Hepatocyte (in vitro differentiated cells): ENCODE results near the gene BABAM1. TPM values are rescaled to one million over a fixed set of nuclear protein-coding genes. Genes with fewer than 3 reads are reported as not detected.
A peak's percentile ranks its signal among the peaks of the same experiment; 100 is the strongest.

Source experiments
- DNase-seq: peaks from one replicate; pipeline ENCODE4 v3.0.0-alpha.2; 2016; ENCODE audit warnings: low spot score
- H2AFZ ChIP-seq: fragments of 200-600 bp; sonication (generic); 2 replicates; pipeline ENCODE4 v1.6.0; 2016; ENCODE audit warnings: antibody characterized with exemption, mild to moderate bottlenecking
- H3K27ac ChIP-seq: fragments of 200-600 bp; sonication (generic); 2 replicates; pipeline ENCODE4 v1.5.1; 2016; ENCODE audit warnings: mild to moderate bottlenecking
- H3K27me3 ChIP-seq: fragments of 200-600 bp; sonication (generic); 2 replicates; pipeline ENCODE4 v1.6.1; 2016
- H3K36me3 ChIP-seq: fragments of 200-600 bp; sonication (generic); replicated peaks from 2 replicates; pipeline ENCODE4 v1.5.1; 2016; ENCODE audit warnings: low read depth; ENCODE audit not compliant: insufficient read depth
- H3K4me1 ChIP-seq: fragments of 200-600 bp; sonication (generic); 2 replicates; pipeline ENCODE4 v1.5.1; 2016; ENCODE audit warnings: mild to moderate bottlenecking, moderate library complexity; ENCODE audit not compliant: insufficient read depth
- H3K4me2 ChIP-seq: fragments of 200-600 bp; sonication (generic); 2 replicates; pipeline ENCODE4 v1.6.0; 2016
- H3K4me3 ChIP-seq: fragments of 200-600 bp; sonication (generic); 2 replicates; pipeline ENCODE4 v1.5.1; 2016; ENCODE audit warnings: mild to moderate bottlenecking
- H3K79me2 ChIP-seq: fragments of 200-600 bp; sonication (generic); 2 replicates; pipeline ENCODE4 v1.6.0; 2017; ENCODE audit warnings: mild to moderate bottlenecking
- H3K9me2 ChIP-seq: fragments of 200-600 bp; sonication (generic); replicated peaks from 2 replicates; pipeline ENCODE4 v1.6.0; 2017; ENCODE audit warnings: mild to moderate bottlenecking; ENCODE audit not compliant: insufficient read depth
- H3K9me3 ChIP-seq: fragments of 200-600 bp; sonication (generic); 2 replicates; pipeline ENCODE4 v1.5.1; 2016; ENCODE audit warnings: low read depth, mild to moderate bottlenecking
- H4K20me1 ChIP-seq: fragments of 200-600 bp; sonication (generic); 2 replicates; pipeline ENCODE4 v1.6.0; 2016; ENCODE audit warnings: mild to moderate bottlenecking; ENCODE audit not compliant: insufficient read depth, poor library complexity, severe bottlenecking
- CTCF ChIP-seq: fragments of 200-600 bp; sonication (generic); IDR thresholded peaks from 2 replicates; pipeline ENCODE4 v1.5.1; 2016; ENCODE audit warnings: antibody characterized with exemption, mild to moderate bottlenecking; ENCODE audit not compliant: poor library complexity
- EZH2 ChIP-seq: fragments of 200-600 bp; sonication (generic); IDR thresholded peaks from 2 replicates; pipeline ENCODE4 v1.6.1; 2016; ENCODE audit warnings: antibody characterized with exemption, mild to moderate bottlenecking, borderline replicate concordance
- EZH2phosphoT487 ChIP-seq: fragments of 200-600 bp; sonication (generic); IDR thresholded peaks from one replicate; pipeline ENCODE4 v1.6.1; 2018; ENCODE audit warnings: antibody characterized with exemption, mild to moderate bottlenecking, low read depth, moderate library complexity; ENCODE audit not compliant: unreplicated experiment, severe bottlenecking
- WGBS: methylation state at CpG from one replicate; pipeline ENCODE4 v1.1.6; 2016; ENCODE audit warnings: low lambda C conversion rate; ENCODE audit errors: missing lambda C conversion rate; 5-methylcytosine and 5-hydroxymethylcytosine counted together
- polyA plus RNA-seq: library from polyadenylated mRNA; unstranded; fragments of >200 nt; fragmentation: Nextera tagmentation; extraction: Ambion mirVana; gene quantifications from 2 replicates; pipeline ENCODE4 v1.2.1, GENCODE V29; 2016
- total RNA-seq: library from RNA; depleted of rRNA; stranded (reverse); fragments of >200 nt; gene quantifications from 2 replicates; pipeline ENCODE4 v1.2.3, GENCODE V29; 2014

The BABAM1 gene
- total and polyA plus RNA-seq, 2 experiments from 2014 or later, result 63.8 to 94.1 TPM

- no peak for TF ChIP-seq EZH2phosphoT487
- TF ChIP-seq EZH2, result no peak
- TF ChIP-seq CTCF, result no peak
- Histone ChIP-seq H3K79me2 (peaks cover 66% of the 10 kb centered on the region), H4K20me1 (peaks cover 32% of the 10 kb centered on the region), H3K9me2 (no peaks in the 10 kb centered on the region), H3K27ac (no peak overlapping the region), H3K4me2 (peak overlapping the region; percentile 89), H3K36me3 (no peaks in the 10 kb centered on the region), H3K27me3 (no peaks in the 10 kb centered on the region), H2AFZ (no peak overlapping the region), H3K4me1 (peaks cover 39% of the 10 kb centered on the region), H3K4me3 (no peak overlapping the region), H3K9me3 (no peaks in the 10 kb centered on the region)
- WGBS, result 27% methylated on average over 15 of the region's 27 CpGs
- no peak for DNase-seq
Observed at GRCh38 chr19:17235971-17236777, 31.1 kb upstream of the BABAM1 start.

GRCh38 chr19:17236811-17237543 is 30.3 kb upstream of the BABAM1 start:
- Histone ChIP-seq H2AFZ (no peak overlapping the region), H4K20me1 (peaks cover 39% of the 10 kb centered on the region), H3K9me3 (no peaks in the 10 kb centered on the region), H3K4me3 (no peak overlapping the region), H3K4me2 (peak overlapping the region; percentile 89), H3K4me1 (peaks cover 46% of the 10 kb centered on the region), H3K27ac (no peak overlapping the region), H3K36me3 (no peaks in the 10 kb centered on the region), H3K79me2 (peaks cover 74% of the 10 kb centered on the region), H3K9me2 (no peaks in the 10 kb centered on the region), H3K27me3 (no peaks in the 10 kb centered on the region)
- no peak for TF ChIP-seq EZH2phosphoT487
- DNase-seq, result no peak
- 79% methylated on average over 16 of the region's 18 CpGs for WGBS

GRCh38 chr19:17237747-17238706 is 29.2 kb upstream of the BABAM1 start:
- 88% methylated on average over 13 of the region's 13 CpGs for WGBS
- no peak for DNase-seq
- Histone ChIP-seq H3K4me3 (no peak overlapping the region), H3K4me1 (peaks cover 55% of the 10 kb centered on the region), H2AFZ (no peak overlapping the region), H3K9me3 (no peaks in the 10 kb centered on the region), H3K4me2 (no peak overlapping the region), H3K36me3 (no peaks in the 10 kb centered on the region), H3K27ac (no peak overlapping the region), H3K9me2 (no peaks in the 10 kb centered on the region), H4K20me1 (peaks cover 48% of the 10 kb centered on the region), H3K27me3 (no peaks in the 10 kb centered on the region), H3K79me2 (peaks cover 82% of the 10 kb centered on the region)
- TF ChIP-seq EZH2, result no peak
- no peak for TF ChIP-seq CTCF
- TF ChIP-seq EZH2phosphoT487, result no peak
